Peyer's patch (tissue), 4 donors: ENCODE results near the gene DGCR8.

Source experiments
- POLR2A ChIP-seq, 2 donors: fragments of 450-650 bp; IDR thresholded peaks; one replicate each; pipeline ENCODE4 v1.5.1; 2017; ENCODE audit warnings: antibody characterized with exemption in 2 of 2, mild to moderate bottlenecking in 2 of 2, moderate library complexity in 2 of 2
- TF ChIP-seq, protein P1 (sequence below), 6 experiments: fragments of 450-650 bp in 4 of 6; fragments of 200-600 bp in 2 of 6; sonication (generic) in 1 of 6; IDR thresholded peaks; one replicate each; pipeline ENCODE4 v1.5.1; 2017 to 2019; ENCODE audit warnings: antibody characterized with exemption in 6 of 6, mild to moderate bottlenecking in 3 of 6, moderate library complexity in 1 of 6

DNA sequence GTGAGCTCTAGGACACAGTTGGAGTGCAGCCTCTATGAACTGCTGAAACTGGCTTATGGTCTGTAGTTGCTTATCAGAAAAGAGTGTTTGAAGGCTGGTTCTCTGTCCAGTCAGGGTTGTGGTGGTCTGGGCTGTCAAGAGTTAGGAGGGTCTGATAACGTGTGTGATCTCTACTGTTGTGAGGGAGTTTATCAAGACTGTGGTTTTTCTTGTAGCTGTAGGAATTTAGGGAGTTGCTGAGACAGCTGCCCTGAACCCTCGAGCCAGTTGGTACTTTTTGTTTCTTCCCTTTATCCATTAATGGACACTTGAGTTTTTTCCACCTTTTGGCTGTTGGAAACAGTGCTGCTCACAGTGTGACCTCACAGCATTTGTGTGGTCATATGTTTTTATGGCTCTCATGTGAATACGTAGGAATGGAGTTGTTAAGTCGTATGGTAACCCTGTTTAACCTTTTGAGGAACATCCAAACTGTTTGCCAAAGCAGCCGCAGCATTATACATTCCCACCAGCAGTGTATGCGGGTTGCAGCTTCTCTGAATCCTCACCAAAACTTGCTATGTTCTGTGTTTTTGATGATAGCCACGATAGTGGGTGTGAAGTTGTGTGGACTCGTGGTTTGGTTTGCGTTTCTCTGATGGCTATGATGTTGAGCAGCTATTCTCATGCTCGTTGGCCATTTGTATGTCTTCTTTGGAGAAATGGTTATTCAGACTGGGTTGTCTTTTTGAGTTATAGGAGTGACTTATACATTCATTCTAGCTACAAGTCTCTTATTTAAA lies 20.9 kb upstream of the DGCR8 start:
- TF ChIP-seq, protein P1, sequence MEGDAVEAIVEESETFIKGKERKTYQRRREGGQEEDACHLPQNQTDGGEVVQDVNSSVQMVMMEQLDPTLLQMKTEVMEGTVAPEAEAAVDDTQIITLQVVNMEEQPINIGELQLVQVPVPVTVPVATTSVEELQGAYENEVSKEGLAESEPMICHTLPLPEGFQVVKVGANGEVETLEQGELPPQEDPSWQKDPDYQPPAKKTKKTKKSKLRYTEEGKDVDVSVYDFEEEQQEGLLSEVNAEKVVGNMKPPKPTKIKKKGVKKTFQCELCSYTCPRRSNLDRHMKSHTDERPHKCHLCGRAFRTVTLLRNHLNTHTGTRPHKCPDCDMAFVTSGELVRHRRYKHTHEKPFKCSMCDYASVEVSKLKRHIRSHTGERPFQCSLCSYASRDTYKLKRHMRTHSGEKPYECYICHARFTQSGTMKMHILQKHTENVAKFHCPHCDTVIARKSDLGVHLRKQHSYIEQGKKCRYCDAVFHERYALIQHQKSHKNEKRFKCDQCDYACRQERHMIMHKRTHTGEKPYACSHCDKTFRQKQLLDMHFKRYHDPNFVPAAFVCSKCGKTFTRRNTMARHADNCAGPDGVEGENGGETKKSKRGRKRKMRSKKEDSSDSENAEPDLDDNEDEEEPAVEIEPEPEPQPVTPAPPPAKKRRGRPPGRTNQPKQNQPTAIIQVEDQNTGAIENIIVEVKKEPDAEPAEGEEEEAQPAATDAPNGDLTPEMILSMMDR (IDR thresholded peaks at IDR 0.05), result no peak
- no peak for TF ChIP-seq POLR2A (IDR thresholded peaks at IDR 0.05)
